Measurements from ENCODE around the gene SNAP47. TPM values are rescaled to one million over a fixed set of nuclear protein-coding genes. Genes with fewer than 3 reads are reported as not detected.
"Not testable (repeated sequence)": the region's sequence is repeated elsewhere in the genome, so short reads cannot be mapped to it uniquely, and the experiment has no call there.

The SNAP47 gene
- polyA plus RNA-seq, result 10 to 100 TPM; 12.9 to 16.0 (median 15.0) TPM

GRCh38 chr1:227734856-227735538 lies at the start of gene SNAP47, which contains the start of gene JMJD4:
TSS of gene SNAP47 (plus strand) at chr1:227735435. CDS start at chr1:227747737, 12,302 bp downstream.
TSS of gene JMJD4 (minus strand) at chr1:227735302. CDS start at chr1:227735273, 29 bp downstream.
- WGBS, 3 donors, result 0% methylated on average over 62 to 83 of the region's 83 CpGs
- H3K27ac ChIP-seq (ENCODE audit: low read depth, low read length), result no peak within 1 kb of the TSS

DNA sequence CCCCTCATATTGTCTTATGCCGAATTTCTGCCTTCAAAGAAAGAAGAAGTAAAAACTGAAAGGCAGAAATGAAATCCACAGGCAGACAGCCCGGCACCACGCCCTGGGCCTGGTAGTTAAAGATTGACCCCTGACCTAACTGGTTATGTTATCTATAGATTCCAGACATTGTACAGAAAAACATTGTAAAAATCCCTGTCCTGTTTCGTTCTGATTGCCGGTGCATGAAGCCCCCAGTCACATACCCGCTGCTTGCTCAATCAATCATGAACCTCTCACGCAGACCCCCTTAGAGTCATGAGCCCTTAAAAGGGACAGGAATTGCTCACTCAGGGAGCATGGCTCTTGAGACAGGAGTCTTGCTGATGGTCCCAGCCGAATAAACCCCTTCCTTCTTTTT lies 49.4 kb upstream of the SNAP47 start:
- H3K27ac ChIP-seq (ENCODE audit: low read depth, low read length), result no peak overlapping the region
- WGBS, 3 donors, result 66 to 84% (median 70%) methylated on average over 8 of the region's 8 CpGs

- no peak overlapping the region for H3K27ac ChIP-seq (ENCODE audit: low read depth, low read length)
- 87 to 93% (median 89%) methylated on average over 3 of the region's 3 CpGs for WGBS, 3 donors
These were observed 37.8 kb upstream of the SNAP47 start for GRCh38 chr1:227697321-227697864.

DNA sequence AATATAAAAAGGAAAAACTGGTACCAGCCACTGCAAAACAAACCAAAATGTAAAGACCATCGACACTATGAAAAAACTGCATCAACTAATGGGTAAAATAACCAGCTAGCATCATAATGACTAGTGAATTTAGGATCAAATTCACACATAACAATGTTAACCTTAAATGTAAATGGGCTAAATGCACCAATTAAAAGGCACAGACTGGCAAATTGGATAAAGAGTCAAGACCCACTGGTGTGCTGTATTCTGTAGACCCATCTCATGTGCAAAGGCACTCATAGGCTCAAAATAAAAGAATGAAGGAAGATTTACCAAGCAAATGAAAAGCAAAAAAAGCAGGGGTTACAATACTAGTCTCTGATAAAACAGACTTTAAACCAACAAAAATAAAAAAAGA lies 33.6 kb upstream of the SNAP47 start:
- H3K27ac ChIP-seq (ENCODE audit: low read depth, low read length), result not testable (repeated sequence)
- 79 to 85% (median 82%) methylated on average over 1 of the region's 1 CpG for WGBS, 3 donors

- WGBS, 3 donors, result 46 to 52% (median 47%) methylated on average over 1 of the region's 1 CpG
- H3K27ac ChIP-seq (ENCODE audit: low read depth, low read length), result no peak overlapping the region
These were observed 27.4 kb upstream of the SNAP47 start for GRCh38 chr1:227707846-227708245.

GRCh38 chr1:227709451-227709850 lies 25.8 kb upstream of the SNAP47 start:
- WGBS, 3 donors, result 77 to 83% (median 83%) methylated on average over 1 of the region's 1 CpG
- H3K27ac ChIP-seq (ENCODE audit: low read depth, low read length), result no peak overlapping the region

DNA sequence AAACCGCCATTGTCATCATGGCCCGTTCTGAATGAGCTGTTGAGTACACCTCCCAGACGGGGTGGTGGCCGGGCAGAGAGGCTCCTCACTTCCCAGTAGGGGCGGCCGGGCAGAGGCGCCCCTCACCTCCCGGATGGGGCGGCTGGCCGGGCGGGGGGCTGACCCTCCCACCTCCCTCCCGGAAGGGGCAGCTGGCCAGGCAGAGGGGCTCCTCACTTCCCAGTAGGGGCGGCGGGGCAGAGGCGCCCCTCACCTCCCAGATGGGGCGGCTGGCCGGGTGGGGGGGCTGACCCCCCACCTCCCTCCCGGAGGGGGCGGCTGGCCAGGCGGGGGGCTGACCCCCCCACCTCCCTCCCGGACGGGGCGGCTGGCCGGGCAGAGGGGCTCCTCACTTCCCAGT lies 24.8 kb upstream of the SNAP47 start:
- not testable (repeated sequence) for H3K27ac ChIP-seq (ENCODE audit: low read depth, low read length)
- WGBS, 3 donors, result 93 to 96% (median 93%) methylated on average over 16 to 20 of the region's 24 CpGs

GRCh38 chr1:227712648-227713047 lies 22.6 kb upstream of the SNAP47 start:
- H3K27ac ChIP-seq (ENCODE audit: low read depth, low read length), result no peak overlapping the region

DNA sequence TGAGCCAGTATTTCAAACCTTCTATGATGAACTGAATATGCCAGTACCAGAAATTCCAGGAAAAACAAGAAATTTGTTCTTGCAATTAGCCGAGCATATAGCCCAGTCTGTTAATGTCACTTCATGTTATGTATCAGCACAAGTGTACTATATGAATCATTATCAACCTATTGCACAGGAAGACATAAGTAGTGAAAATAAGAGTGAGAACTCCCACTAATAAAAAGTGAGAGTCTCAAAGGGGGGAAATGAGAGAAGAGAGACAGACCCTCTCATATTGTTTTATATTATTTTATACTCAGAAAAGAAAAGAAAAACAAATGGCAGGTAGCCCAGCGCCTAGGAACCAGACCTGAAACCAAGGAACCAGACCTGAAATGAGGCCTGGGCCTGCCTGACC lies 16.3 kb upstream of the SNAP47 start:
- 62 to 79% (median 75%) methylated on average over 2 of the region's 2 CpGs for WGBS, 3 donors
- H3K27ac ChIP-seq (ENCODE audit: low read depth, low read length), result no peak overlapping the region

DNA sequence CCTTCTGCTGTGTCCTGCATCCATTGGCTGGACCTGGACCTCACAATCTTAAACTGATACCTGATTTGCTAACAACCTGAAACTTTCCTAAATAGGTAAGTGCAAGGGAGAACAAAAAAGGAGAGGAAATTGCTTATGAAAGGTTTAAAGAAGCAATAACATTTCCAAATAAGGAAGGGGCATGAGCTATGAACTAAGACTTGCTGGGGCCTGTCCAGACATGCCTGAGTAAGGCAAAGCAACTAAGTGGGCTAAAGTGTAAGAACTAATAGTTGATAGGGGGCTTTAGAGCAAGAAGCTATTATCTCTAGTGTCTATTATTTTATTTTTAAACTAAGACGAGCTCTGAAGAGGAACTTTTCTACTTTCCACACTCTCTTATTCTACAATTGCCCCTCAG lies 11.8 kb upstream of the SNAP47 start:
- no peak overlapping the region for H3K27ac ChIP-seq (ENCODE audit: low read depth, low read length)
- WGBS, 3 donors, result 86 to 91% (median 90%) methylated on average over 1 of the region's 1 CpG

DNA sequence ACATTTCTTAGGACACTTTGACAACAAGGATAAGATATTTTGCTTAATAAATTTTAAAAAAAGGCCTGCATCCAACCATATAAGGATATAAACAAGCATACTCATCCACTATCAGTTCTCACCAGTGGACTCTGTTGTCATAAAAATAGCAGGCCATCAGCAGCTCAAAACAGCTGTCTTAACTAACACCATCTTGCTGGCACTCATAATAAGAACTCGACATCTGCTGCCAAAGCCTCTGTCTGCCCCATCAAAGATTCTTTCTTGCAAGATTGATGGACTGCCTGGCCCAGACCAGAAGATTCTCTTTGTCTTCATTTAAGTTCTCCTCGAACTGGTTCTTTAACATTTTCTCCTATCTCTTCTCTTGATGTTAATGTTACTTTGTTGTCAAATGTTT lies 10.2 kb upstream of the SNAP47 start:
- H3K27ac ChIP-seq (ENCODE audit: low read depth, low read length), result no peak overlapping the region
- 56 to 70% (median 63%) methylated on average over 2 of the region's 2 CpGs for WGBS, 3 donors

GRCh38 chr1:227726318-227726717 lies 8.9 kb upstream of the SNAP47 start:
- no peak overlapping the region for H3K27ac ChIP-seq (ENCODE audit: low read depth, low read length)
- 75 to 92% (median 75%) methylated on average over 3 of the region's 3 CpGs for WGBS, 3 donors

- no peak overlapping the region for H3K27ac ChIP-seq (ENCODE audit: low read depth, low read length)
- 85 to 90% (median 90%) methylated on average over 6 of the region's 6 CpGs for WGBS, 3 donors
These were observed 8.2 kb upstream of the SNAP47 start for GRCh38 chr1:227726924-227727599.

GRCh38 chr1:227728059-227728891 lies 7.0 kb upstream of the SNAP47 start:
- 1 to 3% (median 1%) methylated on average over 32 to 47 of the region's 51 CpGs for WGBS, 3 donors
- no peak overlapping the region for H3K27ac ChIP-seq (ENCODE audit: low read depth, low read length)

DNA sequence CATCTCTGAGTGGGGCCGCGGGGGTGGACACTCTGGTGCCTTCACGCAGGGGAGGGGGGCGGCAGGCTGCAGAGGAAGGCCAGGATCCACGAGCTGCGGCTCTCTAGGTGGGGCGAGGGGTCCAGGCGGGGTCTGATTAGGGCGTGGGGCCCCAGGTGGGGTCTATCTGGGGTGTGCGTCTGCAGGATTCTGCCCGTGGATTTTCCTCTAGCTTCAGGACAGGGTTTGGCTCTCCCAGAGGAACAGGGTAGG lies 6.4 kb upstream of the SNAP47 start:
- 3 to 5% (median 5%) methylated on average over 7 to 11 of the region's 11 CpGs for WGBS, 3 donors
- no peak overlapping the region for H3K27ac ChIP-seq (ENCODE audit: low read depth, low read length)

- WGBS, 3 donors, result 51 to 59% (median 56%) methylated on average over 5 of the region's 5 CpGs
- no peak overlapping the region for H3K27ac ChIP-seq (ENCODE audit: low read depth, low read length)
These were observed 5.9 kb upstream of the SNAP47 start for GRCh38 chr1:227729144-227729880.

DNA sequence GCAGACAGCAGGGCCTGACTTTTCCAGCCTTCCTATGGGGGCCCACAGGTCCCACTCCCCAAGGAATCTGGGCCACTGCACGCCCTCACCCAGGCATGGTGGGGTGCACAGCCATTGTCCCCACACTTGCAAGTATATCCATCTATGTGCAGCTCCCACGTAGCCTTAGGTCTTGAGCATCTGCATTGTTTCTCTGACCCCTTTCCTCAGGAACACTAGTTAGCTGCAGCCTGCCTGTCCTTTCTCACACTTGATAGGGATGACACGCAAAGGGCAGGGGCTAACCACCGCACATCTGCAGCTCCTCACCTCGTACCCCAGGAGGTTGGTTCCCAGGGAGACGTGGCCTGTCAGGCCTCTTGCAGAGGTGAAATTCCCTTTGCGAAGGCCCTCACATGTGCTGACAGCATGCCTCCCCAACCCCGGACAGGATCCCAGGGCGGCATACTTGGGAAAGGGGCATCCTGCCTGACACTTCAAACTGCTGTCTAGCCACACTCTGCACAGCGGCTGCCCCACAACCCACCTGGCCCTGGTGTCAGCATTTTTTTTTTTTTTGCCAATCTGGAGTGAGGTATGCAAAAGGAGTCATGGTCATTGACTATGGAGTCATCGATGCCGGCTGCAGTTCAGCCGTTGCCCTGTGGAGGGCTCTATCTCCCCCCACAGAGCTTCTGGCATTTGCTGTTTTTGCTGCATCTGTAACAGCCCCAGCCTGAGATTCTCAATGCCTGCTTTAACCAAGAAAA lies 5.2 kb upstream of the SNAP47 start:
- no peak overlapping the region for H3K27ac ChIP-seq (ENCODE audit: low read depth, low read length)
- 43 to 49% (median 49%) methylated on average over 13 of the region's 13 CpGs for WGBS, 3 donors

DNA sequence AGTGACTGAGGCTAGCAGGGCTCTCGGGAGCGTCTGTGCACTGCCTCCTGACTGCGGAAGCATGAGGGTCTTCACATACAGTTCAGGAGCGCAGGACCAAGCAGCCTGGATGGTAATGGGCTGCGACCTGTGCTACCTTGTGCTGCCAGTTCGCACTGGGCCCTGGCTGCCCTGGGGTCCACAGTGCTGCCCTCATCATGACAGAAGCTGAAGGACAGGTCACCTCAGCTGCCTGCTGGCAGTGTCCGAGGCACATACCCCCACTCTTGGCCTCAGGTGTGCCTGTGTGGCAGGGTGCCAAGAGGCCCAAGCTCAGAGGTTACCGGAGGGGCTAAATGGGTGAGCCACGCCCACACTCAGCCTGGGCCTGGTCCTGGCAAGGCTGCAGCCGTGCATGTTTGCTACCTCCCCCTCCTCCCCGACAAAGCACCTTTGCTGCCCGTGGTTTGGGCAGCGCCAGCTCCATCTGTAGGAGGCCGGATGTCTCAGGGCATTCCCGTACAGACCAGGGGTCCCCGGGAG lies 4.5 kb upstream of the SNAP47 start:
- WGBS, 3 donors, result 60 to 76% (median 72%) methylated on average over 16 of the region's 16 CpGs

More for the DNA sequence above, 4.5 kb upstream of the SNAP47 start:
- H3K27ac ChIP-seq (ENCODE audit: low read depth, low read length), result no peak overlapping the region

Measured in adipose tissue (tissue), 3 donors.